Keratinocyte (primary cell): Measurements from ENCODE around the gene RAF1. TPM values are rescaled to one million over a fixed set of nuclear protein-coding genes. Genes with fewer than 3 reads are reported as not detected.

Experiments used
- DNase-seq: peaks from one replicate; pipeline ENCODE4 v3.0.0-alpha.2; 2011; ENCODE audit warnings: low read depth, missing footprints, low spot score
- FAIRE-seq: peaks from 2 replicates; lab custom pipeline; 2011; peaks lifted over from hg19 to GRCh38; lab: Jason Lieb, UNC
- H2AFZ ChIP-seq: 2 replicates; pipeline ENCODE4 v1.6.0; 2012; ENCODE audit warnings: low read length, control low read depth, inconsistent platforms; ENCODE audit not compliant: control insufficient read depth
- H3K27ac ChIP-seq: 2 replicates; pipeline ENCODE4 v1.5.1; 2011; ENCODE audit warnings: low read length; ENCODE audit not compliant: control insufficient read depth, insufficient read depth
- H3K27me3 ChIP-seq: 3 replicates; pipeline ENCODE4 v1.6.0; 2011; ENCODE audit warnings: low read length; ENCODE audit not compliant: control insufficient read depth, insufficient read depth; ENCODE audit errors: extremely low read depth
- H3K36me3 ChIP-seq, 2 experiments: 2 replicates in 1 of 2; 3 replicates in 1 of 2; pipeline ENCODE4 v1.5.1; 2011; ENCODE audit warnings: low read length in 2 of 2, mild to moderate bottlenecking in 1 of 2; ENCODE audit not compliant: control insufficient read depth in 2 of 2, insufficient read depth in 2 of 2; ENCODE audit errors: extremely low read depth in 1 of 2
- H3K4me1 ChIP-seq: 3 replicates; pipeline ENCODE4 v1.5.1; 2011; ENCODE audit warnings: low read length; ENCODE audit not compliant: control insufficient read depth, insufficient read depth; ENCODE audit errors: extremely low read depth
- H3K4me2 ChIP-seq: 3 replicates; pipeline ENCODE4 v1.6.0; 2011; ENCODE audit warnings: low read depth, low read length; ENCODE audit not compliant: control insufficient read depth, insufficient read depth; ENCODE audit errors: extremely low read depth
- H3K4me3 ChIP-seq, 3 experiments: fragments of 200-600 bp in 1 of 3; sonication (generic) in 1 of 3; 2 replicates in 2 of 3; 3 replicates in 1 of 3; pipeline ENCODE4 v1.5.1; 2011 to 2016; ENCODE audit warnings: low read length in 3 of 3, mild to moderate bottlenecking in 3 of 3, control low read depth in 2 of 3, inconsistent platforms in 1 of 3, low read depth in 1 of 3, mixed read lengths in 1 of 3, mixed run types in 1 of 3, moderate library complexity in 1 of 3; ENCODE audit not compliant: control insufficient read depth in 2 of 3, insufficient read depth in 2 of 3; ENCODE audit errors: extremely low read depth in 1 of 3
- H3K79me2 ChIP-seq: 2 replicates; pipeline ENCODE4 v1.6.0; 2012; ENCODE audit warnings: low read length; ENCODE audit not compliant: control insufficient read depth, insufficient read depth
- H3K9ac ChIP-seq: 3 replicates; pipeline ENCODE4 v1.6.0; 2011; ENCODE audit warnings: low read length; ENCODE audit not compliant: control insufficient read depth, insufficient read depth; ENCODE audit errors: extremely low read depth
- H3K9me1 ChIP-seq: 3 replicates; pipeline ENCODE4 v1.6.0; 2011; ENCODE audit warnings: low read length; ENCODE audit not compliant: control insufficient read depth, insufficient read depth; ENCODE audit errors: extremely low read depth
- H3K9me3 ChIP-seq: 2 replicates; pipeline ENCODE4 v1.5.1; 2012; ENCODE audit warnings: low read depth, low read length; ENCODE audit not compliant: control insufficient read depth
- H4K20me1 ChIP-seq: 3 replicates; pipeline ENCODE4 v1.6.0; 2011; ENCODE audit warnings: low read length; ENCODE audit not compliant: control insufficient read depth, insufficient read depth; ENCODE audit errors: extremely low read depth
- CTCF ChIP-seq, 3 experiments: IDR thresholded peaks in 1 of 3; conservative IDR thresholded peaks in 1 of 3; optimal IDR thresholded peaks in 1 of 3; 2 replicates in 2 of 3; 3 replicates in 1 of 3; pipeline versions ENCODE3 to v1.5.1; 2011; ENCODE audit warnings: low read length in 3 of 3, mild to moderate bottlenecking in 3 of 3, moderate library complexity in 2 of 3, control low read depth in 1 of 3, inconsistent platforms in 1 of 3; ENCODE audit not compliant: insufficient read depth in 2 of 3; ENCODE audit errors: extremely low read depth in 1 of 3
- EZH2 ChIP-seq: IDR thresholded peaks from one replicate; pipeline ENCODE4 v1.6.1; 2012; ENCODE audit warnings: inconsistent platforms, mild to moderate bottlenecking, low read length, moderate library complexity
- dilution Hi-C: fragments of 300-500 bp; cut with MboI; formaldehyde crosslinking; loops from one replicate; pipeline ENCODE4 v1.7.0; 2020; ENCODE audit warnings: low sequenced_read_pairs; ENCODE audit not compliant: extremely low pct_ligation_motif_present
- polyA plus RNA-seq, 5 experiments: library from polyadenylated mRNA; depleted of rRNA in 3 of 5; stranded (reverse) in 3 of 5; stranded (forward) in 1 of 5; unstranded in 1 of 5; fragments of >200 nt; gene quantifications; 1 replicate in 1 of 5; 2 replicates in 3 of 5; 3 replicates in 1 of 5; pipeline versions ENCODE4 v1.2.1 to v1.2.3, GENCODE V29; 2011 to 2012; ENCODE audit warnings: missing spikeins in 2 of 5, low read depth in 1 of 5, low replicate concordance in 1 of 5

Gene RAF1
- polyA plus RNA-seq, 1 donor (not counting 4 experiments of a cell fraction or from before 2014, with no cell fraction given): 80.1 TPM

- no peaks in the 10 kb centered on the region for H3K9me1 ChIP-seq
- no peak for DNase-seq
- FAIRE-seq: no peak
- H3K9ac ChIP-seq: no peak overlapping the region
- H3K27ac ChIP-seq: no peak overlapping the region
- no peaks in the 10 kb centered on the region for H3K27me3 ChIP-seq
- H3K4me2 ChIP-seq: no peak overlapping the region
- no peaks in the 10 kb centered on the region for H4K20me1 ChIP-seq
- dilution Hi-C loops: no loop called here
- no peak overlapping the region for H2AFZ ChIP-seq
- no peak overlapping the region for H3K4me3 ChIP-seq
- no peaks in the 10 kb centered on the region for H3K36me3 ChIP-seq
- no peak for TF ChIP-seq CTCF (optimal IDR thresholded peaks at IDR 0.05 in 1 of 3, IDR thresholded peaks at IDR 0.05 in 1 of 3, conservative IDR thresholded peaks at IDR 0.05 in 1 of 3; ENCODE audit: extremely low read depth in 1 of 3, insufficient read depth in 2 of 3, low read length in 3 of 3)
- TF ChIP-seq EZH2: no peak
- no peaks in the 10 kb centered on the region for H3K79me2 ChIP-seq
- H3K9me3 ChIP-seq: no peaks in the 10 kb centered on the region
- no peaks in the 10 kb centered on the region for H3K4me1 ChIP-seq
Measured at GRCh38 chr3:12689997-12690711, 26.2 kb upstream of the RAF1 start.

- H3K36me3 ChIP-seq: no peaks in the 10 kb centered on the region
- FAIRE-seq (no peak), DNase-seq (no peak)
- H3K4me3 ChIP-seq: no peak overlapping the region
- H3K4me1 ChIP-seq: no peaks in the 10 kb centered on the region
- no peaks in the 10 kb centered on the region for H3K27me3 ChIP-seq
- dilution Hi-C loops: no loop called here
- no peak overlapping the region for H3K9ac ChIP-seq
- H2AFZ ChIP-seq: no peak overlapping the region
- TF ChIP-seq CTCF (optimal IDR thresholded peaks at IDR 0.05 in 1 of 3, IDR thresholded peaks at IDR 0.05 in 1 of 3, conservative IDR thresholded peaks at IDR 0.05 in 1 of 3; ENCODE audit: extremely low read depth in 1 of 3, insufficient read depth in 2 of 3, low read length in 3 of 3): no peak
- TF ChIP-seq EZH2: no peak
- H4K20me1 ChIP-seq: no peaks in the 10 kb centered on the region
- no peaks in the 10 kb centered on the region for H3K79me2 ChIP-seq
- H3K27ac ChIP-seq: no peak overlapping the region
- no peaks in the 10 kb centered on the region for H3K9me3 ChIP-seq
- H3K9me1 ChIP-seq: no peaks in the 10 kb centered on the region
- no peak overlapping the region for H3K4me2 ChIP-seq
Measured at GRCh38 chr3:12687948-12688347, 24.0 kb upstream of the RAF1 start.
